Head of caudate nucleus (tissue), 42 donors: ENCODE measurements around the gene ALPG.
"Not testable (repeated sequence)": the region's sequence is repeated elsewhere in the genome, so short reads cannot be mapped to it uniquely, and the experiment has no call there.

Experiments
- DNase-seq, 42 donors: peaks; one replicate each; pipeline versions ENCODE4 v3.0.0 to v3.0.0-alpha.2; 2020 to 2021; ENCODE audit warnings: mixed read lengths in 7 of 42
- intact Hi-C: fragments of 100-400 bp; cut with DNase I; formaldehyde crosslinking; loops from one replicate; pipeline ENCODE4 v1.15.0; 2022

ALPG gene

GRCh38 chr2:232415736-232416520, 9.3 kb downstream of the ALPG start:
- peak in 1 of 42 donors; percentile 13 for DNase-seq
- intact Hi-C loops, result no loop called here

GRCh38 chr2:232416521-232417470, 10.2 kb downstream of the ALPG start:
- intact Hi-C loops, result no loop called here
- DNase-seq, result no peak

- intact Hi-C loops, result no loop called here
- no peak for DNase-seq
Measured at GRCh38 chr2:232417489-232417888, 10.8 kb downstream of the ALPG start.

- intact Hi-C loops, result no loop called here
- DNase-seq, result no peak
Measured at GRCh38 chr2:232418056-232418455, 11.4 kb downstream of the ALPG start.

- intact Hi-C loops, result no loop called here
- DNase-seq, result peak in 1 of 42 donors; percentile 11
Measured at GRCh38 chr2:232418466-232419244, 12.0 kb downstream of the ALPG start.

- intact Hi-C loops, result no loop called here
- DNase-seq, result no peak
Measured at GRCh38 chr2:232419245-232420072, 12.8 kb downstream of the ALPG start.

- DNase-seq, result no peak
- intact Hi-C loops, result no loop called here
Measured at GRCh38 chr2:232420073-232420454, 13.4 kb downstream of the ALPG start.

- no peak for DNase-seq
Measured at GRCh38 chr2:232420463-232421188, 14.0 kb downstream of the ALPG start.

GRCh38 chr2:232421189-232421785, 14.6 kb downstream of the ALPG start:
- intact Hi-C loops, result no loop called here

More at GRCh38 chr2:232420463-232421188, 14.0 kb downstream of the ALPG start:
- intact Hi-C loops, result no loop called here

GRCh38 chr2:232422051-232422450, 15.4 kb downstream of the ALPG start:
- intact Hi-C loops, result no loop called here
- no peak for DNase-seq

More at GRCh38 chr2:232421189-232421785, 14.6 kb downstream of the ALPG start:
- DNase-seq, result no peak

GRCh38 chr2:232422996-232423395, 16.4 kb downstream of the ALPG start:
- DNase-seq, intact Hi-C loops: not testable (repeated sequence)

- DNase-seq, intact Hi-C loops: not testable (repeated sequence)
Measured at GRCh38 chr2:232423407-232423806, 16.8 kb downstream of the ALPG start.

- no peak for DNase-seq
- intact Hi-C loops, result loop anchor here (10.0 kb wide), 1 partner anchor 97 kb away; no protein-coding TSS in a partner anchor
Measured at GRCh38 chr2:232431705-232432590, 25.3 kb downstream of the ALPG start.

GRCh38 chr2:232432598-232433184, 26.0 kb downstream of the ALPG start:
- DNase-seq, result no peak
- intact Hi-C loops, result loop anchor here (10.0 kb wide), 1 partner anchor 98 kb away; no protein-coding TSS in a partner anchor

- not testable (repeated sequence) for DNase-seq
- intact Hi-C loops, result loop anchor here (10.0 kb wide), 1 partner anchor 99 kb away; no protein-coding TSS in a partner anchor
Measured at GRCh38 chr2:232433622-232434021, 27.0 kb downstream of the ALPG start.

- no peak for DNase-seq
- intact Hi-C loops, result loop anchor here (10.0 kb wide), 1 partner anchor 99 kb away; no protein-coding TSS in a partner anchor
Measured at GRCh38 chr2:232434091-232434490, 27.4 kb downstream of the ALPG start.
